Vagina (tissue), 2 donors: ENCODE data around the gene C5orf52. TPM values are rescaled to one million over a fixed set of nuclear protein-coding genes. Genes with fewer than 3 reads are reported as not detected.
"Not testable (repeated sequence)": the region's sequence is repeated elsewhere in the genome, so short reads cannot be mapped to it uniquely, and the experiment has no call there.

Experiments
- DNase-seq, 2 donors: peaks; one replicate each; pipeline ENCODE4 v3.0.0-alpha.2; 2017; ENCODE audit errors: extremely low spot score in 2 of 2
- H3K27ac ChIP-seq: fragments of 200-600 bp; sonication (generic); one replicate; pipeline ENCODE4 v1.5.1; 2019
- H3K27me3 ChIP-seq: fragments of 200-600 bp; sonication (generic); one replicate; pipeline ENCODE4 v1.5.1; 2019
- H3K36me3 ChIP-seq, 2 donors: fragments of 200-600 bp; sonication (generic); one replicate each; pipeline ENCODE4 v1.5.1; 2017 to 2019
- H3K4me1 ChIP-seq: fragments of 200-600 bp; sonication (generic); one replicate; pipeline ENCODE4 v1.5.1; 2019
- H3K4me3 ChIP-seq, 2 donors: fragments of 200-600 bp; sonication (generic); 1 replicate in 1 of 2; 2 replicates in 1 of 2; pipeline ENCODE4 v1.5.1; 2016 to 2019
- H3K9me3 ChIP-seq: fragments of 200-600 bp; sonication (generic); one replicate; pipeline ENCODE4 v1.5.1; 2019
- CTCF ChIP-seq, 3 experiments: fragments of 450-650 bp in 2 of 3; fragments of 200-600 bp in 1 of 3; sonication (generic) in 1 of 3; IDR thresholded peaks; one replicate each; pipeline ENCODE4 v1.5.1; 2017 to 2019; ENCODE audit warnings: antibody characterized with exemption in 3 of 3, mild to moderate bottlenecking in 2 of 3, moderate library complexity in 2 of 3
- POLR2A ChIP-seq, 2 donors: fragments of 450-650 bp; IDR thresholded peaks; one replicate each; pipeline ENCODE4 v1.6.1; 2017; ENCODE audit warnings: antibody characterized with exemption in 2 of 2, mild to moderate bottlenecking in 2 of 2, moderate library complexity in 2 of 2
- POLR2AphosphoS5 ChIP-seq, 2 donors: sonication (generic); formaldehyde crosslinking; IDR thresholded peaks; one replicate each; pipeline ENCODE4 v1.9.0; 2017; ENCODE audit warnings: antibody characterized with exemption in 2 of 2, mild to moderate bottlenecking in 2 of 2, low read depth in 1 of 2; ENCODE audit not compliant: insufficient read depth in 1 of 2
- intact Hi-C: fragments of 100-400 bp; cut with DNase I; formaldehyde crosslinking; loops from one replicate; pipeline ENCODE4 v1.15.1; 2023
- total RNA-seq: library from RNA; depleted of rRNA; stranded (reverse); fragments of >200 nt; gene quantifications from one replicate; pipeline ENCODE4 v1.2.3, GENCODE V29; 2016

The C5orf52 gene
- total RNA-seq, 1 donor from 2014 or later, result not detected

- Histone ChIP-seq H3K4me1 (no peaks in the 10 kb centered on the region), H3K27ac (no peak overlapping the region), H3K9me3 (no peaks in the 10 kb centered on the region), H3K27me3 (no peaks in the 10 kb centered on the region), H3K36me3 (no peaks in the 10 kb centered on the region), H3K4me3 (no peak overlapping the region)
- TF ChIP-seq POLR2AphosphoS5 (IDR thresholded peaks at IDR 0.05; ENCODE audit: insufficient read depth in 1 of 2, low read depth in 1 of 2), result no peak
- no peak for TF ChIP-seq CTCF (IDR thresholded peaks at IDR 0.05)
- no peak for TF ChIP-seq POLR2A (IDR thresholded peaks at IDR 0.05)
- intact Hi-C loops, result no loop called here
- peak in 1 of 2 donors; percentile 40 for DNase-seq
These were observed 18.8 kb downstream of the C5orf52 start for GRCh38 chr5:157689942-157690689.

- Histone ChIP-seq H3K27me3 (no peaks in the 10 kb centered on the region), H3K9me3 (no peaks in the 10 kb centered on the region), H3K4me3 (no peak overlapping the region), H3K36me3 (no peaks in the 10 kb centered on the region), H3K27ac (no peak overlapping the region), H3K4me1 (no peaks in the 10 kb centered on the region)
- intact Hi-C loops, result no loop called here
- DNase-seq, result peak in 1 of 2 donors; percentile 79
- TF ChIP-seq POLR2AphosphoS5 (IDR thresholded peaks at IDR 0.05; ENCODE audit: insufficient read depth in 1 of 2, low read depth in 1 of 2), result no peak
- TF ChIP-seq POLR2A (IDR thresholded peaks at IDR 0.05), result no peak
- no peak for TF ChIP-seq CTCF (IDR thresholded peaks at IDR 0.05)
These were observed 19.5 kb downstream of the C5orf52 start for GRCh38 chr5:157690690-157691433.

GRCh38 chr5:157693816-157694215 lies 22.5 kb downstream of the C5orf52 start:
- H3K4me3 ChIP-seq, H3K9me3 ChIP-seq, H3K36me3 ChIP-seq, H3K27me3 ChIP-seq, H3K27ac ChIP-seq, intact Hi-C loops, H3K4me1 ChIP-seq: not testable (repeated sequence)
- peak in 1 of 2 donors; percentile 47 for DNase-seq

- H3K27ac ChIP-seq, H3K4me1 ChIP-seq, H3K27me3 ChIP-seq, H3K36me3 ChIP-seq, H3K4me3 ChIP-seq, intact Hi-C loops, H3K9me3 ChIP-seq: not testable (repeated sequence)
- DNase-seq, result peak in 1 of 2 donors; percentile 37
These were observed 24.8 kb downstream of the C5orf52 start for GRCh38 chr5:157696154-157696553.

- H3K9me3 ChIP-seq, DNase-seq, H3K27ac ChIP-seq, intact Hi-C loops, H3K27me3 ChIP-seq, H3K36me3 ChIP-seq, H3K4me3 ChIP-seq, H3K4me1 ChIP-seq: not testable (repeated sequence)
These were observed 27.3 kb downstream of the C5orf52 start for GRCh38 chr5:157698674-157699073.

- intact Hi-C loops, result no loop called here
- no peaks in the 10 kb centered on the region for H3K36me3 ChIP-seq
- TF ChIP-seq POLR2A (IDR thresholded peaks at IDR 0.05) (no peak), POLR2AphosphoS5 (IDR thresholded peaks at IDR 0.05; ENCODE audit: insufficient read depth in 1 of 2, low read depth in 1 of 2) (no peak), CTCF (IDR thresholded peaks at IDR 0.05) (no peak)
- no peaks in the 10 kb centered on the region for H3K4me1 ChIP-seq
- DNase-seq, result no peak
- no peak overlapping the region for H3K4me3 ChIP-seq
- H3K9me3 ChIP-seq, result no peaks in the 10 kb centered on the region
- H3K27ac ChIP-seq, result no peak overlapping the region
- H3K27me3 ChIP-seq, result no peaks in the 10 kb centered on the region
These were observed 32.4 kb downstream of the C5orf52 start for GRCh38 chr5:157703736-157704135.
